ENCODE results near the gene NR5A2. TPM values are rescaled to one million over a fixed set of nuclear protein-coding genes. Genes with fewer than 3 reads are reported as not detected.

Gene NR5A2
- total RNA-seq, 6 donors from 2014 or later = under 0.01 to 7.8 (median 2.1) TPM

DNA sequence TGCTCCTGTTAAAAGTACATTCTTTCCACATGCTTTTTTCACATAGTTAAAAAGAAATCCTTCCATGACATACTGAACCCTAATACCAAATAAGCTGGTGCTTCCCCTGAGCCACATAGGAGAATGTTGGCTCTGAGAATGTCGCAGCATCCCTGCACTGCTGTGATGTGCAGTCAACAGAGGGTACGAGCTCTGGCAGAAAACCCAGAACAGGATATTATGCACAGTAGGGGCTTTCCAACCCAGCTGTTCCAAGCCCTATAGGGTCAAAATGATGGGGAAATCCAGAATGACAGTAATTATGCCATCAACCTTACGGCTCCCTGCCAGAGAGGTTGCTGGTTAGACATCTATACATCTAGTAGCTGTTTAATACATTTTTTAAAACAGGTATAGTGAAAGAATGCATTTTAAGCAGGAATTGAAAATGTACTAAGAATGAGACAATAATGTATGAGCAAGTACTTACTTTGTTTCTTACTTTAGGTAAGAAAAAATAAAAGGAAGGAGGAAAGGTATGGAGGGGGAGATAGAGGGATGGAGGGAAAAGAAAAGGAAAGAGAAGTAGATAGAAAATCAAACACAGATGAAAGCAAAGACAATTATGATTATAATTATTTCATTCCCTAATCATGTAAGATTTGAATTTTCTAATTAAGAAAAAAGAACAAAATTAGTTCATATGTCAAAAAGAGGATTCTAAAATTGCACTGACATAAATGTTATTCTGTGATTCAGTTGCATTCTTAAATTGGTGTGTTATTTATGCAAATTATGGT, 126.0 kb downstream of the NR5A2 start:
- 52 to 73% methylated on average over 3 of the region's 3 CpGs for WGBS, 2 donors
- Histone ChIP-seq H3K9me3 (no peaks in the 10 kb centered on the region), H3K27me3 (no peaks in the 10 kb centered on the region), H3K4me1 (peaks cover 0 to 22% (median 17%) of the 10 kb centered on the region in 4 donors), H3K36me3 (no peaks in the 10 kb centered on the region), H3K27ac (peak overlapping the region; percentile 13 to 53 (median 30)), H3K4me3 (no peak overlapping the region)
- no peak for TF ChIP-seq POLR2A (IDR thresholded peaks at IDR 0.05)
- TF ChIP-seq, protein P1, sequence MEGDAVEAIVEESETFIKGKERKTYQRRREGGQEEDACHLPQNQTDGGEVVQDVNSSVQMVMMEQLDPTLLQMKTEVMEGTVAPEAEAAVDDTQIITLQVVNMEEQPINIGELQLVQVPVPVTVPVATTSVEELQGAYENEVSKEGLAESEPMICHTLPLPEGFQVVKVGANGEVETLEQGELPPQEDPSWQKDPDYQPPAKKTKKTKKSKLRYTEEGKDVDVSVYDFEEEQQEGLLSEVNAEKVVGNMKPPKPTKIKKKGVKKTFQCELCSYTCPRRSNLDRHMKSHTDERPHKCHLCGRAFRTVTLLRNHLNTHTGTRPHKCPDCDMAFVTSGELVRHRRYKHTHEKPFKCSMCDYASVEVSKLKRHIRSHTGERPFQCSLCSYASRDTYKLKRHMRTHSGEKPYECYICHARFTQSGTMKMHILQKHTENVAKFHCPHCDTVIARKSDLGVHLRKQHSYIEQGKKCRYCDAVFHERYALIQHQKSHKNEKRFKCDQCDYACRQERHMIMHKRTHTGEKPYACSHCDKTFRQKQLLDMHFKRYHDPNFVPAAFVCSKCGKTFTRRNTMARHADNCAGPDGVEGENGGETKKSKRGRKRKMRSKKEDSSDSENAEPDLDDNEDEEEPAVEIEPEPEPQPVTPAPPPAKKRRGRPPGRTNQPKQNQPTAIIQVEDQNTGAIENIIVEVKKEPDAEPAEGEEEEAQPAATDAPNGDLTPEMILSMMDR (IDR thresholded peaks at IDR 0.05) = no peak
- TF ChIP-seq EP300 (IDR thresholded peaks at IDR 0.05) = no peak
- TF ChIP-seq POLR2AphosphoS5 (IDR thresholded peaks at IDR 0.05) = no peak
- DNase-seq (no peak), ATAC-seq (ENCODE audit: low FRiP score in 2 of 2) (no peak)

DNA sequence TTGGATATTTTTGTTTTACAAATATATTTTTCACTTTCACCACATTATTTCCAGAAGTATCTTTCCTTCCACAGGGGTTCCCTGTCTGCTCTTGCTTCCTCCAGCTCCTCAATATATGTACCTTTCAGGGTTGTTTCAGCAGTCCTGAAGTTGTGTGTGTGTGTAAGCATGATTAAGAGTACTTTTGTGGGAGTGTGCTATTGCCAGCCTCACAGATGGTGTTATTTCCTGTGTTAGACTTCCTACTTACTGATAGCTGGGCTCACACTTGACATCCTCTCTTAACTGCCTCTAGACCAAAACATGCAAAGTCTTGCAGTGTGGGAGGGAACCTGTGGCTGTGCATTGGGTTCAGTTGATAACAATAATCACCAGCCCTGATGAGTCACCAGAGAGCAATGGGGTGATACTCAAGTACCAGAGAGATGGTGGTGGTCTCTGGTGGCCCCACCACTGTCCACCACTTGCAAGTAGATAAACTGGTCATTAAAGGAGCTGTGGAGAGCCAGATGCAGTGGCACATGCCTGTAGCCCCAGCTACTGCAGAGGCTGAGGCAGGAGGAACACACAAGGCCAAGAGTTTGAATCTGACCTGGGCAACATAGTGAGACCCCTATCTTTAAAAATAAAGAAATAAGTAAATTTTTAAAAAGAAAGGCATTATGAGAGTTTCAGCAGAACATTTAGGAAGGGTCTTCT, 126.7 kb downstream of the NR5A2 start:
- H3K4me1 ChIP-seq = peaks cover 0 to 22% (median 17%) of the 10 kb centered on the region in 4 donors
- no peaks in the 10 kb centered on the region for H3K36me3 ChIP-seq
- ATAC-seq (ENCODE audit: low FRiP score in 2 of 2) (peak; percentile 66 to 69), DNase-seq (peak in 1 of 2 donors; percentile 44)
- H3K27me3 ChIP-seq = no peaks in the 10 kb centered on the region
- TF ChIP-seq POLR2A (IDR thresholded peaks at IDR 0.05) (no peak), POLR2AphosphoS5 (IDR thresholded peaks at IDR 0.05) (no peak), EP300 (IDR thresholded peaks at IDR 0.05) (no peak)
- TF ChIP-seq, protein P1 (IDR thresholded peaks at IDR 0.05) = no peak
- H3K27ac ChIP-seq = peak overlapping the region in 3 of 4 donors; percentile 42 to 53 (median 48)
- H3K9me3 ChIP-seq = no peaks in the 10 kb centered on the region
- no peak overlapping the region for H3K4me3 ChIP-seq

DNA sequence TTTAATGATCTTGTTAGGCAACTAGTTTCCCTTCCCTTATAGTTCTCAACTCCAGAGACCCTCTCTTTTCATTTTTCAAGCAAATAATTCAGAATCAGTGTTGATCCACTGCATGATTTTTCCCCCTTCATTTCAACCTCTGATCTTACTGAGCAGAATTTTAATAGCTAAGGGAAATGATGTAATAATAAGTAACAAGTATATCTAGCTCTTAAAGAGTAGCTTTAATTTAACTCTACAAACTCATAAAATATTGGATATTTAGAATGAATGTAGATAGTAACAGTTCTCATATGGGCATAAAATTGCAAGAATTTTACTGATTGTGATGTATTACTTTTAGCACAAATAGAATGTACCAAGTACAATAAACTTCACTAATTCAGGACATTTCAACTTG, 130.2 kb downstream of the NR5A2 start:
- DNase-seq = no peak
- Histone ChIP-seq H3K4me1 (peaks cover 0 to 16% (median 14%) of the 10 kb centered on the region in 4 donors), H3K9me3 (no peaks in the 10 kb centered on the region), H3K27me3 (no peaks in the 10 kb centered on the region), H3K36me3 (no peaks in the 10 kb centered on the region), H3K27ac (no peak overlapping the region), H3K4me3 (no peak overlapping the region)
- no peak for ATAC-seq (ENCODE audit: low FRiP score in 2 of 2)
- TF ChIP-seq POLR2AphosphoS5 (IDR thresholded peaks at IDR 0.05) = no peak
- TF ChIP-seq EP300 (IDR thresholded peaks at IDR 0.05) = no peak
- TF ChIP-seq POLR2A (IDR thresholded peaks at IDR 0.05) = no peak
- TF ChIP-seq, protein P1 (IDR thresholded peaks at IDR 0.05) = no peak

DNA sequence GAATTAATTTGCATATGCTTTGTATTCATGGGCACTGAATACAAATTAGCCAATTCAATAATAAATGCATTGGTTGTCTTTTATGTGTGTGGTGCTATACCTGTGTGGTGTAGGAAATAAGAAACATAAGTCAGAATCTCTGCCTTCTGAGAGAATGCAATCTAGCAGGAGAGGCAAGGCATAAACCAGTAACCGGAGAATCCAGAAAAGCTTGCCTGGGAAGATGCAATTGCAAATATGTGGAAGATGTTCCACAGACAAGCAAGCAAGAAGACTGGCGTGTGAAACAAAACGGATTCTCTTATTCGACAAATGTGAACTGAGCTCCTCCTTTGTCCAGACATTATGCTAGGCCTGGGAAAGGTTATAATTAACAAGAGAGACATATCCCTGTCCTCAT, 134.3 kb downstream of the NR5A2 start:
- DNase-seq (no peak), ATAC-seq (ENCODE audit: low FRiP score in 2 of 2) (no peak)
- no peaks in the 10 kb centered on the region for H3K36me3 ChIP-seq
- TF ChIP-seq, protein P1 (IDR thresholded peaks at IDR 0.05) = no peak
- TF ChIP-seq POLR2A (IDR thresholded peaks at IDR 0.05) (no peak), EP300 (IDR thresholded peaks at IDR 0.05) (no peak), POLR2AphosphoS5 (IDR thresholded peaks at IDR 0.05) (no peak)
- no peaks in the 10 kb centered on the region for H3K27me3 ChIP-seq
- H3K9me3 ChIP-seq = no peaks in the 10 kb centered on the region
- WGBS, 2 donors = 91 to 97% methylated on average over 4 of the region's 4 CpGs
- no peaks in the 10 kb centered on the region for H3K4me1 ChIP-seq
- H3K4me3 ChIP-seq = no peak overlapping the region
- H3K27ac ChIP-seq = no peak overlapping the region
